ENCODE measurements around the gene PLPP7. TPM values are rescaled to one million over a fixed set of nuclear protein-coding genes. Genes with fewer than 3 reads are reported as not detected.

Gene PLPP7
- total and polyA plus RNA-seq, 3 donors from 2014 or later, result 8.6 to 29.9 (median 23.9) TPM

DNA sequence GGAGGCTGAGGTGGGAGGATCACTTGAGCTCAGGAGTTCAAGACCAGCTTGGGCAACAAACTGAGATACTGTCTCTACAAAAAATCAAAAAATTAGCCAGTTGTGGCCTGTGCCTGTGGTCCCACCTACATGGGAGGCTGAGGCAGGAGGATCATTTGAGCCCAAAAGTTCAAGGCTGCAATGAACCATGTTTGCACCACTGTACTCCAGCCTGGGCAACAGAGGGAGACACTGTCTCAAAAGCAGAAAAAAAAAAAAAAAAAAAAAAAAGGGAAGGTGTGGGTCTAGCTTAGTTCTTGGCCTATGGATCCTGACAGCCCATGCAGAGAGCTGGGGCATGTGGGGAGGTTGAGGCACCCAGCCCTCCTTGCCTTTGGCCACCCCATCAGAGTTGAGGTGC lies 10.9 kb downstream of the PLPP7 start:
- DNase-seq, result no peak
- Histone ChIP-seq H3K9me3 (no peaks in the 10 kb centered on the region), H3K4me1 (no peaks in the 10 kb centered on the region), H3K4me3 (no peak overlapping the region), H3K36me3 (ENCODE audit: low read depth, missing control alignments) (no peaks in the 10 kb centered on the region), H3K27ac (no peak overlapping the region), H3K27me3 (no peaks in the 10 kb centered on the region)
- intact Hi-C loops (cut with DNase I; ENCODE audit: low total_unique reads), result no loop called here
- TF ChIP-seq, protein P1, sequence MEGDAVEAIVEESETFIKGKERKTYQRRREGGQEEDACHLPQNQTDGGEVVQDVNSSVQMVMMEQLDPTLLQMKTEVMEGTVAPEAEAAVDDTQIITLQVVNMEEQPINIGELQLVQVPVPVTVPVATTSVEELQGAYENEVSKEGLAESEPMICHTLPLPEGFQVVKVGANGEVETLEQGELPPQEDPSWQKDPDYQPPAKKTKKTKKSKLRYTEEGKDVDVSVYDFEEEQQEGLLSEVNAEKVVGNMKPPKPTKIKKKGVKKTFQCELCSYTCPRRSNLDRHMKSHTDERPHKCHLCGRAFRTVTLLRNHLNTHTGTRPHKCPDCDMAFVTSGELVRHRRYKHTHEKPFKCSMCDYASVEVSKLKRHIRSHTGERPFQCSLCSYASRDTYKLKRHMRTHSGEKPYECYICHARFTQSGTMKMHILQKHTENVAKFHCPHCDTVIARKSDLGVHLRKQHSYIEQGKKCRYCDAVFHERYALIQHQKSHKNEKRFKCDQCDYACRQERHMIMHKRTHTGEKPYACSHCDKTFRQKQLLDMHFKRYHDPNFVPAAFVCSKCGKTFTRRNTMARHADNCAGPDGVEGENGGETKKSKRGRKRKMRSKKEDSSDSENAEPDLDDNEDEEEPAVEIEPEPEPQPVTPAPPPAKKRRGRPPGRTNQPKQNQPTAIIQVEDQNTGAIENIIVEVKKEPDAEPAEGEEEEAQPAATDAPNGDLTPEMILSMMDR (IDR thresholded peaks at IDR 0.05), result no peak
- TF ChIP-seq POLR2A (IDR thresholded peaks at IDR 0.05), result no peak

DNA sequence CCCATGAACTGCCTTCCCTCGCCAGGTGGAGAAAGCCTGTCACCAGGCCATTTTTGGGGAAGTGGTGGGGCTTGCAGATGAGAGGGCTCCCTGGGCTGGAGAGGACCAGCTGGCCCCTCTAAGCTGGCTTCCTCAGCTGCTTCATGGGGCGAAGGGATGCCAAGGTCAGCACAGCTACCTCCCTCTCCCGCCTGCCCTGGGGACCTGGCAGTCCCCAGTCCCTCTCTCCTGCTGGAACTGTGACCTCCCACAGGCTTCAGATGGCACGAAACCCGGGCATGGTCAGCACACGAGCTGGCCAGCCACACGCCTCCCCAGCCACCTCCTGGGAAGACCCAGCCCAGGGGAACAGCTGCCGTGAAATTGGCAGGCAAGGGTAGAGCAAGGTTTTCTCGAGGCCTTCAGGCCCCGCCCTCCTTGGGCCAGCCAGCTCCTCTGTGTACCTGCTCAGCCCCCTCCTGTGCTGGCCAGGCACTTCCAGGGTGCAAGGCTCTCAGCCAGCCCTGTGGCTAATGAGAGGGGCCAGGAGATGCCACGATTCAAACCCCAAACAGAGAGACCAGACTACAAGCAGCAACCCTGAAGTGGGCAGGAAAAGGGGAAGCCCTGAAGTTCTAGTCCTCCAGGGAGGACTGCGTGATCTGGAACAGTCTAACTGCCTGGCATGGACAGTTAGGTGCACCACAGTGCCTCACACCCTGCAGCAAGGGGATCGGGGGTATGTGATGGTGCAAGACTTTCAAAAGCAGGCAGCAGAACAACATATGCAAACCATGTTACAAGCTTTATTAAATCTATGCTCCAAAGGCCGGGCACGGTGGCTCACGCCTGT lies 12.9 kb downstream of the PLPP7 start:
- 61 to 67% methylated on average over 15 to 16 of the region's 16 CpGs for WGBS, 2 donors
- H3K9me3 ChIP-seq, result no peaks in the 10 kb centered on the region
- H3K4me1 ChIP-seq, result no peaks in the 10 kb centered on the region
- TF ChIP-seq, protein P1 (IDR thresholded peaks at IDR 0.05), result no peak
- no peak for TF ChIP-seq POLR2A (IDR thresholded peaks at IDR 0.05)
- no peak overlapping the region for H3K4me3 ChIP-seq
- no peaks in the 10 kb centered on the region for H3K36me3 ChIP-seq (ENCODE audit: low read depth, missing control alignments)
- no peak overlapping the region for H3K27ac ChIP-seq
- no peak for DNase-seq
- no peaks in the 10 kb centered on the region for H3K27me3 ChIP-seq
- intact Hi-C loops (cut with DNase I; ENCODE audit: low total_unique reads), result no loop called here

DNA sequence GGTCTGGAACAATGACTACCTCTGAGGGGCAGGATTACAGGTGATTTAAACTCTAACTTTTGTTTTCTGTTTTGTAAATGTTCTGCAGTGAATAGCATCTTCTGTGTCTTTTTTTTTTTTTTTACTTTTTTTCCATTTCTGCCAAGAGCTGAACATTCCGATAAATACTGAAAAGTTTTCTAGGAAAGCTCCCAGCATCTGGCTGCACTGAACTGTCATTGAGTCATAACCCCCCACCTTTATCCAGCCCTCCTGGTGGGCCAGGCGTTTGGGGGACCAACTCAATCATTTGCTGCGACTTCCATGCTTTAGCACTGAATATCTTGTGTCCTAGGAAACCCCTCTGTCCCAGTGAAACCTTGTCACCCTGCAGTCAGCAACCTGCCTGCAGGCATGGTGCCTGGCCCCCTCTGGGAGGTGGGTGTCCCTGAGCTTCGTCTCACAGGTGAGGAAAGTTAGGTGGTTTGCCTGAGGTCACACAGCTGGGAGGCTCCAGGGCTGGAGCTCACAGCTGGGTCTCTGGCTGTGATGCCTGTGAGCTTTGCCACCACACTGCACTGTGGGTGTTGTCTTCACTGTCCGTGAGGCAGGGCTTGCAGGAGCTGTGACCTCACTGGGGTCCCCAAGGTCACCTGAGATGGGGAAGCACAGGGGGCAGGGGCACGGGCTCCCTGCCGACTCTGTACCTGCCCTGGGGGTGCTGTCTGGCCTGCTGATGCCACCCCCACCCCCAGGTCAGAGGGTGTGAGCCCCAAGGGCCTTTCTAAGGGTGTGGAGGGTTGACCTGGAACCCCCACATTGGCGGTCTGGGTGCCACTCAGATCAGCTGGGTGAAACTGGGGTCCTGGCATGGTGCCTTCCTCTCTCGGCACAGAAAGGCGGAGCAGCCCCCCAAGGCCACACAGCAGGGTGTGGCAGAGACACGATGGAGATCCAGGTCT lies 14.1 kb downstream of the PLPP7 start:
- Histone ChIP-seq H3K27me3 (no peaks in the 10 kb centered on the region), H3K9me3 (no peaks in the 10 kb centered on the region), H3K36me3 (ENCODE audit: low read depth, missing control alignments) (no peaks in the 10 kb centered on the region), H3K27ac (no peak overlapping the region), H3K4me3 (no peak overlapping the region), H3K4me1 (no peaks in the 10 kb centered on the region)
- TF ChIP-seq, protein P1 (IDR thresholded peaks at IDR 0.05), result no peak
- no peak for TF ChIP-seq POLR2A (IDR thresholded peaks at IDR 0.05)
- intact Hi-C loops (cut with DNase I; ENCODE audit: low total_unique reads), result no loop called here
- no peak for DNase-seq
- 76 to 79% methylated on average over 4 to 11 of the region's 11 CpGs for WGBS, 2 donors

DNA sequence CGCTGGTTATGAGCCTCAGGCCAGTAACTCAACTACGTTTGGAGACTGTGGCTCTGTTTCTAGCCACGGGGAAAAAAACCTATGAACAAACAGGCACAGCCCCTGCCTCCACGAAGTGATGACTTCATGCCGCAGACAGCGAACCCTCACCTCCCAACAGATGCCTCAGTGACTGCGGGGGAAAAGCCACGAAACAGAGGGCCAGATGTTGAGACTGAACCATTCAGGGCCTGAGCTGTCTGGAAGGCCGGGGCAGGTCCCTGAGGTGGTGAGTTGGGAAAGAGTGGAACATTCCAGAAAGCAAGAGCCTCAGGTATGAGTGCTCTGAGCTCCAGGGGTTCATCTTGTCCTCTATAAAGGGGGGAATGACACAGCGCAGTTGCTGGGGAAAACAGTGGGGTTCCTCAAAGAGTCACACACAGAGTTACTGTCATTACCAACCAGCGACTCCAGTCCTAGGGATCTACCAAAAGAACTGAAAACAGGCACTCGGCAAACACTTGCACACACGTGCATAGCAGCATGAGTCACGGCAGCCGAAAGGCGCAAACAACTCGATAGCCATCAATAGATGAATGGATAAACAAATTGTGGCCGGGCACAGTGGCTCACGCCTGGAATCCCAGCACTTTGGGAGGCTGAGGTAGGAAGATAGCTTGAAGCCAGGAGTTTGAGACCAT lies 15.3 kb downstream of the PLPP7 start:
- DNase-seq, result no peak
- Histone ChIP-seq H3K27ac (no peak overlapping the region), H3K9me3 (no peaks in the 10 kb centered on the region), H3K27me3 (no peaks in the 10 kb centered on the region), H3K4me3 (no peak overlapping the region), H3K36me3 (ENCODE audit: low read depth, missing control alignments) (no peaks in the 10 kb centered on the region), H3K4me1 (no peaks in the 10 kb centered on the region)
- TF ChIP-seq, protein P1 (IDR thresholded peaks at IDR 0.05), result no peak
- TF ChIP-seq POLR2A (IDR thresholded peaks at IDR 0.05), result no peak
- WGBS, 2 donors, result 87 to 89% methylated on average over 18 to 19 of the region's 19 CpGs
- intact Hi-C loops (cut with DNase I; ENCODE audit: low total_unique reads), result no loop called here
